ENCODE data around the gene TECPR2.

TECPR2 gene

GRCh38 chr14:102469261-102469660, 106.5 kb downstream of the TECPR2 start:
- no peak for DNase-seq (ENCODE audit: low read depth)

- DNase-seq (ENCODE audit: low read depth), result no peak
Observed at GRCh38 chr14:102471921-102472790, 109.4 kb downstream of the TECPR2 start.

- DNase-seq (ENCODE audit: low read depth), result no peak
Observed at GRCh38 chr14:102472791-102473150, 110.0 kb downstream of the TECPR2 start.

GRCh38 chr14:102473559-102473958, 110.8 kb downstream of the TECPR2 start:
- DNase-seq (ENCODE audit: low read depth), result no peak

- no peak for DNase-seq (ENCODE audit: low read depth)
Observed at GRCh38 chr14:102474934-102475333, 112.2 kb downstream of the TECPR2 start.

GRCh38 chr14:102479107-102479506, 116.4 kb downstream of the TECPR2 start:
- DNase-seq (ENCODE audit: low read depth), result no peak

GRCh38 chr14:102479777-102480176, 117.0 kb downstream of the TECPR2 start:
- DNase-seq (ENCODE audit: low read depth), result no peak

- no peak for DNase-seq (ENCODE audit: low read depth)
Observed at GRCh38 chr14:102481371-102481770, 118.6 kb downstream of the TECPR2 start.

- DNase-seq (ENCODE audit: low read depth), result no peak
Observed at GRCh38 chr14:102481791-102482238, 119.1 kb downstream of the TECPR2 start.

GRCh38 chr14:102484316-102484715, 121.6 kb downstream of the TECPR2 start:
- DNase-seq (ENCODE audit: low read depth), result no peak

GRCh38 chr14:102485693-102486512, 123.2 kb downstream of the TECPR2 start:
- no peak for DNase-seq (ENCODE audit: low read depth)

GRCh38 chr14:102486513-102487203, 123.9 kb downstream of the TECPR2 start:
- DNase-seq (ENCODE audit: low read depth), result no peak

- DNase-seq (ENCODE audit: low read depth), result no peak
Observed at GRCh38 chr14:102487204-102487577, 124.5 kb downstream of the TECPR2 start.

GRCh38 chr14:102490456-102490855, 127.7 kb downstream of the TECPR2 start:
- no peak for DNase-seq (ENCODE audit: low read depth)

- DNase-seq (ENCODE audit: low read depth), result no peak
Observed at GRCh38 chr14:102491366-102491765, 128.6 kb downstream of the TECPR2 start.

GRCh38 chr14:102491786-102492530, 129.2 kb downstream of the TECPR2 start:
- DNase-seq (ENCODE audit: low read depth), result no peak

- DNase-seq (ENCODE audit: low read depth), result no peak
Observed at GRCh38 chr14:102492531-102492910, 129.8 kb downstream of the TECPR2 start.

GRCh38 chr14:102493096-102493495, 130.4 kb downstream of the TECPR2 start:
- no peak for DNase-seq (ENCODE audit: low read depth)

- DNase-seq (ENCODE audit: low read depth), result no peak
Observed at GRCh38 chr14:102493585-102493984, 130.8 kb downstream of the TECPR2 start.

- DNase-seq (ENCODE audit: low read depth), result no peak
Observed at GRCh38 chr14:102495491-102496330, 133.0 kb downstream of the TECPR2 start.

GRCh38 chr14:102496331-102496691, 133.6 kb downstream of the TECPR2 start:
- DNase-seq (ENCODE audit: low read depth), result no peak

Data from activated T-cell treated with anti-CD3 and anti-CD28 coated beads for 1 hour (primary cell).